Memory B cell (primary cell): Measurements from ENCODE around the gene OSGIN1.

Experiments
- ATAC-seq: fragments of 150-1000 bp; cut with Tn5 transposase; 2 replicates; pipeline ENCODE4 v1.10.0; 2021; ENCODE audit warnings: low read depth, mild to moderate bottlenecking, moderate library complexity
- DNase-seq, 2 donors: peaks; one replicate each; pipeline ENCODE4 v3.0.0; 2022; ENCODE audit warnings: low spot score in 2 of 2
- H3K27ac Mint-ChIP-seq: one replicate; pipeline ENCODE4 v1.8.0; 2022; ENCODE audit warnings: mild to moderate bottlenecking, moderate library complexity, mixed read lengths
- H3K27me3 Mint-ChIP-seq: one replicate; pipeline ENCODE4 v1.8.0; 2022; ENCODE audit warnings: mixed read lengths
- H3K36me3 Mint-ChIP-seq: one replicate; pipeline ENCODE4 v1.8.0; 2022; ENCODE audit warnings: mild to moderate bottlenecking, mixed read lengths
- H3K4me1 Mint-ChIP-seq: one replicate; pipeline ENCODE4 v1.8.0; 2022; ENCODE audit warnings: mixed read lengths
- H3K4me3 Mint-ChIP-seq: one replicate; pipeline ENCODE4 v1.8.0; 2022; ENCODE audit warnings: mild to moderate bottlenecking, moderate library complexity, mixed read lengths
- H3K9me3 Mint-ChIP-seq: one replicate; pipeline ENCODE4 v1.8.0; 2022; ENCODE audit warnings: mixed read lengths

OSGIN1 gene

GRCh38 chr16:83932304-83932703, 20.7 kb upstream of the OSGIN1 start:
- Mint-ChIP-seq H3K36me3 (peaks cover 3% of the 10 kb centered on the region), H3K4me1 (no peaks in the 10 kb centered on the region), H3K4me3 (no peak overlapping the region), H3K27me3 (peaks cover 3% of the 10 kb centered on the region), H3K27ac (no peak overlapping the region), H3K9me3 (no peaks in the 10 kb centered on the region)
- DNase-seq: no peak
- no peak for ATAC-seq

- ATAC-seq: no peak
- H3K27me3 Mint-ChIP-seq: peaks cover 3% of the 10 kb centered on the region
- H3K36me3 Mint-ChIP-seq: peaks cover 7% of the 10 kb centered on the region
- no peaks in the 10 kb centered on the region for H3K4me1 Mint-ChIP-seq
- H3K4me3 Mint-ChIP-seq: no peak overlapping the region
- H3K9me3 Mint-ChIP-seq: no peaks in the 10 kb centered on the region
- no peak overlapping the region for H3K27ac Mint-ChIP-seq
- DNase-seq: no peak
These were observed 19.9 kb upstream of the OSGIN1 start for GRCh38 chr16:83932955-83933673.

GRCh38 chr16:83933885-83934683, 19.0 kb upstream of the OSGIN1 start:
- DNase-seq (no peak), ATAC-seq (no peak)
- H3K27ac Mint-ChIP-seq: peak overlapping the region; percentile 5
- no peaks in the 10 kb centered on the region for H3K4me1 Mint-ChIP-seq
- no peaks in the 10 kb centered on the region for H3K9me3 Mint-ChIP-seq
- peaks cover 7% of the 10 kb centered on the region for H3K36me3 Mint-ChIP-seq
- peaks cover 3% of the 10 kb centered on the region for H3K27me3 Mint-ChIP-seq
- no peak overlapping the region for H3K4me3 Mint-ChIP-seq

- Mint-ChIP-seq H3K27me3 (peaks cover 5% of the 10 kb centered on the region), H3K27ac (peak overlapping the region; percentile 5), H3K4me3 (no peak overlapping the region), H3K9me3 (no peaks in the 10 kb centered on the region), H3K36me3 (peaks cover 7% of the 10 kb centered on the region), H3K4me1 (peaks cover 3% of the 10 kb centered on the region)
- DNase-seq: no peak
- no peak for ATAC-seq
These were observed 18.4 kb upstream of the OSGIN1 start for GRCh38 chr16:83934684-83934977.

GRCh38 chr16:83935005-83935857, 17.8 kb upstream of the OSGIN1 start:
- H3K9me3 Mint-ChIP-seq: no peaks in the 10 kb centered on the region
- H3K4me3 Mint-ChIP-seq: no peak overlapping the region

GRCh38 chr16:83935858-83936255, 17.2 kb upstream of the OSGIN1 start:
- peaks cover 9% of the 10 kb centered on the region for H3K27me3 Mint-ChIP-seq
- H3K9me3 Mint-ChIP-seq: no peaks in the 10 kb centered on the region
- H3K27ac Mint-ChIP-seq: no peak overlapping the region
- H3K36me3 Mint-ChIP-seq: peaks cover 7% of the 10 kb centered on the region
- no peak for DNase-seq
- peaks cover 3% of the 10 kb centered on the region for H3K4me1 Mint-ChIP-seq
- ATAC-seq: no peak
- no peak overlapping the region for H3K4me3 Mint-ChIP-seq

More at GRCh38 chr16:83935005-83935857, 17.8 kb upstream of the OSGIN1 start:
- DNase-seq: no peak
- peaks cover 7% of the 10 kb centered on the region for H3K36me3 Mint-ChIP-seq
- peaks cover 3% of the 10 kb centered on the region for H3K4me1 Mint-ChIP-seq
- peaks cover 5% of the 10 kb centered on the region for H3K27me3 Mint-ChIP-seq
- ATAC-seq: no peak
- H3K27ac Mint-ChIP-seq: no peak overlapping the region

GRCh38 chr16:83936581-83937165, 16.4 kb upstream of the OSGIN1 start:
- Mint-ChIP-seq H3K36me3 (peaks cover 7% of the 10 kb centered on the region), H3K9me3 (no peaks in the 10 kb centered on the region), H3K27ac (no peak overlapping the region), H3K4me1 (peaks cover 3% of the 10 kb centered on the region), H3K4me3 (no peak overlapping the region), H3K27me3 (peaks cover 11% of the 10 kb centered on the region)
- DNase-seq (no peak), ATAC-seq (no peak)

- H3K9me3 Mint-ChIP-seq: no peaks in the 10 kb centered on the region
- no peak overlapping the region for H3K27ac Mint-ChIP-seq
- peaks cover 7% of the 10 kb centered on the region for H3K36me3 Mint-ChIP-seq
- ATAC-seq: no peak
- H3K4me1 Mint-ChIP-seq: peaks cover 3% of the 10 kb centered on the region
- no peak overlapping the region for H3K4me3 Mint-ChIP-seq
- no peak for DNase-seq
- H3K27me3 Mint-ChIP-seq: peaks cover 11% of the 10 kb centered on the region
These were observed 15.8 kb upstream of the OSGIN1 start for GRCh38 chr16:83937267-83937666.

- no peak for ATAC-seq
- Mint-ChIP-seq H3K4me3 (no peak overlapping the region), H3K4me1 (peaks cover 3% of the 10 kb centered on the region)
These were observed 14.8 kb upstream of the OSGIN1 start for GRCh38 chr16:83937922-83938885.

GRCh38 chr16:83939266-83939855, 13.7 kb upstream of the OSGIN1 start:
- Mint-ChIP-seq H3K4me3 (no peak overlapping the region), H3K4me1 (peaks cover 3% of the 10 kb centered on the region), H3K9me3 (no peaks in the 10 kb centered on the region), H3K36me3 (peaks cover 5% of the 10 kb centered on the region), H3K27ac (no peak overlapping the region), H3K27me3 (peaks cover 11% of the 10 kb centered on the region)
- ATAC-seq (no peak), DNase-seq (no peak)

More at GRCh38 chr16:83937922-83938885, 14.8 kb upstream of the OSGIN1 start:
- Mint-ChIP-seq H3K27me3 (peaks cover 11% of the 10 kb centered on the region), H3K27ac (no peak overlapping the region), H3K36me3 (peaks cover 7% of the 10 kb centered on the region), H3K9me3 (no peaks in the 10 kb centered on the region)
- DNase-seq: no peak

- no peak overlapping the region for H3K27ac Mint-ChIP-seq
- DNase-seq: no peak
- H3K4me1 Mint-ChIP-seq: peaks cover 3% of the 10 kb centered on the region
- ATAC-seq: no peak
- peaks cover 5% of the 10 kb centered on the region for H3K36me3 Mint-ChIP-seq
- H3K27me3 Mint-ChIP-seq: peaks cover 11% of the 10 kb centered on the region
- no peaks in the 10 kb centered on the region for H3K9me3 Mint-ChIP-seq
- H3K4me3 Mint-ChIP-seq: no peak overlapping the region
These were observed 12.9 kb upstream of the OSGIN1 start for GRCh38 chr16:83940119-83940518.

- ATAC-seq: no peak
- Mint-ChIP-seq H3K4me1 (peaks cover 3% of the 10 kb centered on the region), H3K9me3 (no peaks in the 10 kb centered on the region), H3K4me3 (no peak overlapping the region), H3K36me3 (peaks cover 5% of the 10 kb centered on the region), H3K27me3 (peaks cover 10% of the 10 kb centered on the region), H3K27ac (no peak overlapping the region)
- no peak for DNase-seq
These were observed 12.2 kb upstream of the OSGIN1 start for GRCh38 chr16:83940630-83941378.
